Measurements from ENCODE around the gene CCND3. TPM values are rescaled to one million over a fixed set of nuclear protein-coding genes. Genes with fewer than 3 reads are reported as not detected.

The CCND3 gene
- polyA plus RNA-seq, 1 experiment, result 25.8 TPM

DNA sequence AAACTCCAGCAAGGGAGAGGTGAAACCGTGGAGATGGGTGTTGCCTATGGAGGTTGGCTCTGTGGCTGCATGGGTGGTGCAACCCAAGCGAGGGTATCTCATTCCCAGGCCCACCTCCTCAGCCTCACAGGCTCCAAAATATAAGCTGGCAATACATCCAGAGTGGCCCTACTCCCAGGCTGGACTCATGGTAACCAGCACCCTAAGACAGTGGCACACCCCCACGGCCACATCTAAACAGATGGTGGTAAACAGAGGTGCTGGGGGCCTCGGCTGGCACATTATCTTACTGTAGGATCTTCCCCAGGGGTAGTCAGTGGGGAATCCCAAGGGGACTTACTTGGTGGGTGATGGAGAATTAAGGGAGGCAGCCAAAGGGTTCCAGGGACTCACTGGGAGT lies 33.7 kb upstream of the CCND3 start:
- CTCF ChIA-PET, result interaction anchor here (0.6 to 1.2 kb wide), 2 partner anchors 10 to 54 kb away, joined by 4 to 6 read pairs; partner anchors contain the start of genes BYSL and MED20
- POLR2A ChIA-PET, result no interaction called here
- TF ChIP-seq, protein P1, sequence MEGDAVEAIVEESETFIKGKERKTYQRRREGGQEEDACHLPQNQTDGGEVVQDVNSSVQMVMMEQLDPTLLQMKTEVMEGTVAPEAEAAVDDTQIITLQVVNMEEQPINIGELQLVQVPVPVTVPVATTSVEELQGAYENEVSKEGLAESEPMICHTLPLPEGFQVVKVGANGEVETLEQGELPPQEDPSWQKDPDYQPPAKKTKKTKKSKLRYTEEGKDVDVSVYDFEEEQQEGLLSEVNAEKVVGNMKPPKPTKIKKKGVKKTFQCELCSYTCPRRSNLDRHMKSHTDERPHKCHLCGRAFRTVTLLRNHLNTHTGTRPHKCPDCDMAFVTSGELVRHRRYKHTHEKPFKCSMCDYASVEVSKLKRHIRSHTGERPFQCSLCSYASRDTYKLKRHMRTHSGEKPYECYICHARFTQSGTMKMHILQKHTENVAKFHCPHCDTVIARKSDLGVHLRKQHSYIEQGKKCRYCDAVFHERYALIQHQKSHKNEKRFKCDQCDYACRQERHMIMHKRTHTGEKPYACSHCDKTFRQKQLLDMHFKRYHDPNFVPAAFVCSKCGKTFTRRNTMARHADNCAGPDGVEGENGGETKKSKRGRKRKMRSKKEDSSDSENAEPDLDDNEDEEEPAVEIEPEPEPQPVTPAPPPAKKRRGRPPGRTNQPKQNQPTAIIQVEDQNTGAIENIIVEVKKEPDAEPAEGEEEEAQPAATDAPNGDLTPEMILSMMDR (IDR thresholded peaks at IDR 0.05; ENCODE audit: low read depth, low read length), result no peak

DNA sequence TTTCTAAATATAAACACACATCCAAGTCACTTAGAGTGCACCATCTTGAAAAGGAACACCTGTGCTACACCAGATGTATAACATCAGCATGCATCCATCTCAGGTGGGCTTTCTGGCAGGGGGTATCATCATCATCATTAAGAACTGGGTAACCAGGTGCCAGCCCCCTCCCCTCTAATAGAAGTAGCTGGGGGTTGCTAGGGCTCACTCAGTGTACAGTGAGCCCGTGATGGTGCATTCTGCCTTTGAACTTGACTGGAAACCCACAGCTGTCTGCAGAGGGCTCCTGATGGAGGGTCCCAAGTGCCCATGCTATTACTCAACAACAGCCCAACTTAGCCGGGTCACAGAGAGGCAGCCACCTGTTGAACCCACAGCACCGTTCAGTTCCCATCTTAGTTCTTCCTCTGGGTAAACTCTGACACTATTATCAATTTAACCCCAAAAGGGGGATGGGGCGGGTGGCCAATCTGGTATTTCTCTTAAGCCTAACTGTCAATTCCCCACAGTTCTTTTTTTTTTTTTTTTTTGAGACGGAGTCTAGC lies 32.7 kb upstream of the CCND3 start:
- Histone ChIP-seq H3K9me3 (ENCODE audit: control insufficient read depth, insufficient read depth, low read length) (no peaks in the 10 kb centered on the region; the same call in 1 of the 2 replicates), H3K27ac (ENCODE audit: low read depth, low read length) (no peak overlapping the region), H3K27me3 (ENCODE audit: control insufficient read depth, insufficient read depth, low read length) (no peaks in the 10 kb centered on the region), H3K4me3 (ENCODE audit: low read depth, low read length) (no peak overlapping the region)
- DNase-seq (ENCODE audit: low read depth, low spot score), result no peak
- TF ChIP-seq, protein P1 (IDR thresholded peaks at IDR 0.05; ENCODE audit: low read depth, low read length), result no peak
- CTCF ChIA-PET, result interaction anchor here (1.2 kb wide), 1 partner anchor 53 kb away, joined by 4 read pairs; the partner anchor contains the start of genes BYSL and MED20
- POLR2A ChIA-PET, result no interaction called here

More for the DNA sequence above, 33.7 kb upstream of the CCND3 start:
- Histone ChIP-seq H3K9me3 (ENCODE audit: control insufficient read depth, insufficient read depth, low read length) (no peaks in the 10 kb centered on the region; the same call in 1 of the 2 replicates), H3K4me3 (ENCODE audit: low read depth, low read length) (no peak overlapping the region), H3K27ac (ENCODE audit: low read depth, low read length) (no peak overlapping the region), H3K27me3 (ENCODE audit: control insufficient read depth, insufficient read depth, low read length) (no peaks in the 10 kb centered on the region)
- no peak for DNase-seq (ENCODE audit: low read depth, low spot score)

DNA sequence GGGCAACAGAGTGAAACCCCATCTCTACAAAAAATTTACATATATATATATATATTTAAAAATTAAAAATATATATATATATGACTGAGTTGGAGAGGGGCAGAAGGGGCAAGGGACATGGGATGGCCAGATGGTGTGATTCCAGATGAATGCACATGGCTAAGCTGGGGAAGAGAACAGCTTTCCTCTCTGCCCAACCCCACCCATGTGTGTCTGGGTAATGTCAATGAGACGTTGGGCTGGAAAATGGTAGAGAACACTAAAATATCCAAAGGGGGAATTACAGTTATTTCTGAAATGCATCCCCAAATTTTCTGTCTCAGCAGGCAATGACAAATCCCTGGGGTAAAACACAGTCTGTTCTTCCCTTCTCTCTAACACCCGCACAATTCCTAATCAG lies 31.2 kb upstream of the CCND3 start:
- CTCF ChIA-PET, result interaction anchor here (1.0 kb wide), 1 partner anchor 52 kb away, joined by 3 read pairs; the partner anchor contains the start of genes BYSL and MED20
- no peak overlapping the region for H3K4me3 ChIP-seq (ENCODE audit: low read depth, low read length)
- H3K9me3 ChIP-seq (ENCODE audit: control insufficient read depth, insufficient read depth, low read length), result no peaks in the 10 kb centered on the region; the same call in 1 of the 2 replicates
- TF ChIP-seq, protein P1 (IDR thresholded peaks at IDR 0.05; ENCODE audit: low read depth, low read length), result no peak
- no peaks in the 10 kb centered on the region for H3K27me3 ChIP-seq (ENCODE audit: control insufficient read depth, insufficient read depth, low read length)
- POLR2A ChIA-PET, result no interaction called here
- no peak overlapping the region for H3K27ac ChIP-seq (ENCODE audit: low read depth, low read length)
- DNase-seq (ENCODE audit: low read depth, low spot score), result no peak

GRCh38 chr6:41970436-41970846 lies 28.8 kb upstream of the CCND3 start:
- ChIA-PET CTCF (interaction anchor here (0.7 kb wide), 1 partner anchor 124 kb away, joined by 4 read pairs; no protein-coding TSS in a partner anchor), POLR2A (no interaction called here)
- no peak overlapping the region for H3K27ac ChIP-seq (ENCODE audit: low read depth, low read length)
- no peak overlapping the region for H3K4me3 ChIP-seq (ENCODE audit: low read depth, low read length)
- TF ChIP-seq, protein P1 (IDR thresholded peaks at IDR 0.05; ENCODE audit: low read depth, low read length), result no peak
- DNase-seq (ENCODE audit: low read depth, low spot score), result no peak
- H3K27me3 ChIP-seq (ENCODE audit: control insufficient read depth, insufficient read depth, low read length), result no peaks in the 10 kb centered on the region
- no peaks in the 10 kb centered on the region; the same call in 1 of the 2 replicates for H3K9me3 ChIP-seq (ENCODE audit: control insufficient read depth, insufficient read depth, low read length)
